ENCODE results near the gene ESF1. TPM values are rescaled to one million over a fixed set of nuclear protein-coding genes. Genes with fewer than 3 reads are reported as not detected.

ESF1 gene
- total and polyA plus RNA-seq, 2 experiments from 2014 or later: 20.5 to 71.7 TPM

DNA sequence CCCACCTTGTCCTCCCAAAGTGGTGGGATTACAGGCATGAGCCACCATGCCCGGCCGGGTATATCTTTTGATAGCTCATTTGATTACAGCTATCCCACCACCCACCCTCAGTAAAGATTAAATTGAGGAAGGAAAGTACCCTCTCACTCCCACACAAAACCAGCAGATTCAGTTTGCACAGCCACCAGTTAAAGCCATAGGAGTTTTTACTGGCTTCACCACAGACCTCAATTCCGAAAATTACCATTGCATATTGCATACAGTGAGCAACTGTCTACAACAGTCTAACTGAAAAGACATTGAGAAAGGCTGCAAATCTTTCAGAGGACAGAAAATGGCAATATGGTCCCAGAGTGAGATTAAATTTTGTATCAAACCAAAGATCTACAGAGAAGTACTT lies 34.9 kb downstream of the ESF1 start:
- H3K27ac Mint-ChIP-seq: no peak overlapping the region
- H3K36me3 ChIP-seq (ENCODE audit: insufficient read depth): peaks cover 10% of the 10 kb centered on the region
- no peak overlapping the region for H3K4me3 Mint-ChIP-seq
- no peaks in the 10 kb centered on the region for H3K4me1 Mint-ChIP-seq
- H3K4me3 ChIP-seq: no peak overlapping the region
- no peak overlapping the region for H2AFZ ChIP-seq
- no peaks in the 10 kb centered on the region for H3K27me3 ChIP-seq (ENCODE audit: insufficient read depth)
- H3F3A ChIP-seq (replicated peaks; ENCODE audit: low read depth): no peaks in the 10 kb centered on the region
- TF ChIP-seq CREB1 (CRISPR knock-in tag; IDR thresholded peaks at IDR 0.05; ENCODE audit: low read depth) (no peak), ZNF114 (CRISPR knock-in tag; IDR thresholded peaks at IDR 0.05) (no peak)
- TF ChIP-seq, protein P1, sequence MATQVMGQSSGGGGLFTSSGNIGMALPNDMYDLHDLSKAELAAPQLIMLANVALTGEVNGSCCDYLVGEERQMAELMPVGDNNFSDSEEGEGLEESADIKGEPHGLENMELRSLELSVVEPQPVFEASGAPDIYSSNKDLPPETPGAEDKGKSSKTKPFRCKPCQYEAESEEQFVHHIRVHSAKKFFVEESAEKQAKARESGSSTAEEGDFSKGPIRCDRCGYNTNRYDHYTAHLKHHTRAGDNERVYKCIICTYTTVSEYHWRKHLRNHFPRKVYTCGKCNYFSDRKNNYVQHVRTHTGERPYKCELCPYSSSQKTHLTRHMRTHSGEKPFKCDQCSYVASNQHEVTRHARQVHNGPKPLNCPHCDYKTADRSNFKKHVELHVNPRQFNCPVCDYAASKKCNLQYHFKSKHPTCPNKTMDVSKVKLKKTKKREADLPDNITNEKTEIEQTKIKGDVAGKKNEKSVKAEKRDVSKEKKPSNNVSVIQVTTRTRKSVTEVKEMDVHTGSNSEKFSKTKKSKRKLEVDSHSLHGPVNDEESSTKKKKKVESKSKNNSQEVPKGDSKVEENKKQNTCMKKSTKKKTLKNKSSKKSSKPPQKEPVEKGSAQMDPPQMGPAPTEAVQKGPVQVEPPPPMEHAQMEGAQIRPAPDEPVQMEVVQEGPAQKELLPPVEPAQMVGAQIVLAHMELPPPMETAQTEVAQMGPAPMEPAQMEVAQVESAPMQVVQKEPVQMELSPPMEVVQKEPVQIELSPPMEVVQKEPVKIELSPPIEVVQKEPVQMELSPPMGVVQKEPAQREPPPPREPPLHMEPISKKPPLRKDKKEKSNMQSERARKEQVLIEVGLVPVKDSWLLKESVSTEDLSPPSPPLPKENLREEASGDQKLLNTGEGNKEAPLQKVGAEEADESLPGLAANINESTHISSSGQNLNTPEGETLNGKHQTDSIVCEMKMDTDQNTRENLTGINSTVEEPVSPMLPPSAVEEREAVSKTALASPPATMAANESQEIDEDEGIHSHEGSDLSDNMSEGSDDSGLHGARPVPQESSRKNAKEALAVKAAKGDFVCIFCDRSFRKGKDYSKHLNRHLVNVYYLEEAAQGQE (IDR thresholded peaks at IDR 0.05; ENCODE audit: unreplicated experiment): no peak
- TF ChIP-seq, protein P2, sequence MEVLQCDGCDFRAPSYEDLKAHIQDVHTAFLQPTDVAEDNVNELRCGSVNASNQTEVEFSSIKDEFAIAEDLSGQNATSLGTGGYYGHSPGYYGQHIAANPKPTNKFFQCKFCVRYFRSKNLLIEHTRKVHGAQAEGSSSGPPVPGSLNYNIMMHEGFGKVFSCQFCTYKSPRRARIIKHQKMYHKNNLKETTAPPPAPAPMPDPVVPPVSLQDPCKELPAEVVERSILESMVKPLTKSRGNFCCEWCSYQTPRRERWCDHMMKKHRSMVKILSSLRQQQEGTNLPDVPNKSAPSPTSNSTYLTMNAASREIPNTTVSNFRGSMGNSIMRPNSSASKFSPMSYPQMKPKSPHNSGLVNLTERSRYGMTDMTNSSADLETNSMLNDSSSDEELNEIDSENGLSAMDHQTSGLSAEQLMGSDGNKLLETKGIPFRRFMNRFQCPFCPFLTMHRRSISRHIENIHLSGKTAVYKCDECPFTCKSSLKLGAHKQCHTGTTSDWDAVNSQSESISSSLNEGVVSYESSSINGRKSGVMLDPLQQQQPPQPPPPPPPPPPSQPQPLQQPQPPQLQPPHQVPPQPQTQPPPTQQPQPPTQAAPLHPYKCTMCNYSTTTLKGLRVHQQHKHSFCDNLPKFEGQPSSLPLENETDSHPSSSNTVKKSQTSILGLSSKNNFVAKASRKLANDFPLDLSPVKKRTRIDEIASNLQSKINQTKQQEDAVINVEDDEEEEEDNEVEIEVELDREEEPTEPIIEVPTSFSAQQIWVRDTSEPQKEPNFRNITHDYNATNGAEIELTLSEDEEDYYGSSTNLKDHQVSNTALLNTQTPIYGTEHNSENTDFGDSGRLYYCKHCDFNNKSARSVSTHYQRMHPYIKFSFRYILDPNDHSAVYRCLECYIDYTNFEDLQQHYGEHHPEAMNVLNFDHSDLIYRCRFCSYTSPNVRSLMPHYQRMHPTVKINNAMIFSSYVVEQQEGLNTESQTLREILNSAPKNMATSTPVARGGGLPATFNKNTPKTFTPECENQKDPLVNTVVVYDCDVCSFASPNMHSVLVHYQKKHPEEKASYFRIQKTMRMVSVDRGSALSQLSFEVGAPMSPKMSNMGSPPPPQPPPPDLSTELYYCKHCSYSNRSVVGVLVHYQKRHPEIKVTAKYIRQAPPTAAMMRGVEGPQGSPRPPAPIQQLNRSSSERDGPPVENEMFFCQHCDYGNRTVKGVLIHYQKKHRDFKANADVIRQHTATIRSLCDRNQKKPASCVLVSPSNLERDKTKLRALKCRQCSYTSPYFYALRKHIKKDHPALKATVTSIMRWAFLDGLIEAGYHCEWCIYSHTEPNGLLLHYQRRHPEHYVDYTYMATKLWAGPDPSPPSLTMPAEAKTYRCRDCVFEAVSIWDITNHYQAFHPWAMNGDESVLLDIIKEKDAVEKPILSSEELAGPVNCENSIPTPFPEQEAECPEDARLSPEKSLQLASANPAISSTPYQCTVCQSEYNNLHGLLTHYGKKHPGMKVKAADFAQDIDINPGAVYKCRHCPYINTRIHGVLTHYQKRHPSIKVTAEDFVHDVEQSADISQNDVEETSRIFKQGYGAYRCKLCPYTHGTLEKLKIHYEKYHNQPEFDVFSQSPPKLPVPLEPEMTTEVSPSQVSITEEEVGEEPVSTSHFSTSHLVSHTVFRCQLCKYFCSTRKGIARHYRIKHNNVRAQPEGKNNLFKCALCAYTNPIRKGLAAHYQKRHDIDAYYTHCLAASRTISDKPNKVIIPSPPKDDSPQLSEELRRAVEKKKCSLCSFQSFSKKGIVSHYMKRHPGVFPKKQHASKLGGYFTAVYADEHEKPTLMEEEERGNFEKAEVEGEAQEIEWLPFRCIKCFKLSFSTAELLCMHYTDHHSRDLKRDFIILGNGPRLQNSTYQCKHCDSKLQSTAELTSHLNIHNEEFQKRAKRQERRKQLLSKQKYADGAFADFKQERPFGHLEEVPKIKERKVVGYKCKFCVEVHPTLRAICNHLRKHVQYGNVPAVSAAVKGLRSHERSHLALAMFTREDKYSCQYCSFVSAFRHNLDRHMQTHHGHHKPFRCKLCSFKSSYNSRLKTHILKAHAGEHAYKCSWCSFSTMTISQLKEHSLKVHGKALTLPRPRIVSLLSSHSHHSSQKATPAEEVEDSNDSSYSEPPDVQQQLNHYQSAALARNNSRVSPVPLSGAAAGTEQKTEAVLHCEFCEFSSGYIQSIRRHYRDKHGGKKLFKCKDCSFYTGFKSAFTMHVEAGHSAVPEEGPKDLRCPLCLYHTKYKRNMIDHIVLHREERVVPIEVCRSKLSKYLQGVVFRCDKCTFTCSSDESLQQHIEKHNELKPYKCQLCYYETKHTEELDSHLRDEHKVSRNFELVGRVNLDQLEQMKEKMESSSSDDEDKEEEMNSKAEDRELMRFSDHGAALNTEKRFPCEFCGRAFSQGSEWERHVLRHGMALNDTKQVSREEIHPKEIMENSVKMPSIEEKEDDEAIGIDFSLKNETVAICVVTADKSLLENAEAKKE (CRISPR knock-in tag; IDR thresholded peaks at IDR 0.05): no peak
- TF ChIP-seq, protein P3, sequence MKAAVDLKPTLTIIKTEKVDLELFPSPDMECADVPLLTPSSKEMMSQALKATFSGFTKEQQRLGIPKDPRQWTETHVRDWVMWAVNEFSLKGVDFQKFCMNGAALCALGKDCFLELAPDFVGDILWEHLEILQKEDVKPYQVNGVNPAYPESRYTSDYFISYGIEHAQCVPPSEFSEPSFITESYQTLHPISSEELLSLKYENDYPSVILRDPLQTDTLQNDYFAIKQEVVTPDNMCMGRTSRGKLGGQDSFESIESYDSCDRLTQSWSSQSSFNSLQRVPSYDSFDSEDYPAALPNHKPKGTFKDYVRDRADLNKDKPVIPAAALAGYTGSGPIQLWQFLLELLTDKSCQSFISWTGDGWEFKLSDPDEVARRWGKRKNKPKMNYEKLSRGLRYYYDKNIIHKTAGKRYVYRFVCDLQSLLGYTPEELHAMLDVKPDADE (IDR thresholded peaks at IDR 0.05): no peak
- no peaks in the 10 kb centered on the region for H3K9me2 ChIP-seq (ENCODE audit: insufficient read depth)
- peaks cover 12% of the 10 kb centered on the region; the same call in 2 of the 3 replicates for H3K36me3 Mint-ChIP-seq (ENCODE audit: low read depth)
- H4K20me1 ChIP-seq (replicated peaks; ENCODE audit: insufficient read depth): peaks cover 11% of the 10 kb centered on the region
- DNase-seq (ENCODE audit: low spot score) (no peak), ATAC-seq (no peak)
- no peak overlapping the region for H3K4me2 ChIP-seq
- H3K27me3 Mint-ChIP-seq (ENCODE audit: insufficient read depth, low read depth, poor library complexity): no peaks in the 10 kb centered on the region
- H3K9me3 Mint-ChIP-seq: no peaks in the 10 kb centered on the region
- no peaks in the 10 kb centered on the region for H3K4me1 ChIP-seq (ENCODE audit: insufficient read depth)
- H3K79me2 ChIP-seq (replicated peaks; ENCODE audit: insufficient read depth): peaks cover 2% of the 10 kb centered on the region; the same call in 1 of the 2 replicates
- no peak overlapping the region for H3K27ac ChIP-seq (ENCODE audit: low read depth)
